ENCODE results near the gene UBB.
"Not testable (repeated sequence)": the region's sequence is repeated elsewhere in the genome, so short reads cannot be mapped to it uniquely, and the experiment has no call there.

Gene UBB

GRCh38 chr17:16386126-16386507 is 5.2 kb downstream of the UBB start:
- not testable (repeated sequence) for H3K9me3 Mint-ChIP-seq, DNase-seq, H3K27me3 Mint-ChIP-seq
- Mint-ChIP-seq H3K4me3 (peak overlapping the region; percentile 83), H3K27ac (peak overlapping the region; percentile 86), H3K4me1 (ENCODE audit: low read depth) (peaks cover 46% of the 10 kb centered on the region), H3K36me3 (ENCODE audit: low read depth) (peaks cover 35% of the 10 kb centered on the region)

- no peak overlapping the region for H3K4me3 Mint-ChIP-seq
- peaks cover 5% of the 10 kb centered on the region for H3K27me3 Mint-ChIP-seq
- peaks cover 8% of the 10 kb centered on the region for H3K4me1 Mint-ChIP-seq (ENCODE audit: low read depth)
- H3K27ac Mint-ChIP-seq: no peak overlapping the region
- no peaks in the 10 kb centered on the region for H3K9me3 Mint-ChIP-seq
- DNase-seq: no peak
- H3K36me3 Mint-ChIP-seq (ENCODE audit: low read depth): no peaks in the 10 kb centered on the region
Measured at GRCh38 chr17:16391451-16391850, 10.6 kb downstream of the UBB start.

- not testable (repeated sequence) for H3K36me3 Mint-ChIP-seq (ENCODE audit: low read depth); H3K27me3 Mint-ChIP-seq; H3K4me3 Mint-ChIP-seq; H3K9me3 Mint-ChIP-seq; H3K27ac Mint-ChIP-seq; H3K4me1 Mint-ChIP-seq (ENCODE audit: low read depth); DNase-seq
Measured at GRCh38 chr17:16392491-16392890, 11.6 kb downstream of the UBB start.

- H3K4me3 Mint-ChIP-seq; H3K27ac Mint-ChIP-seq; H3K4me1 Mint-ChIP-seq (ENCODE audit: low read depth); H3K36me3 Mint-ChIP-seq (ENCODE audit: low read depth); H3K9me3 Mint-ChIP-seq; DNase-seq; H3K27me3 Mint-ChIP-seq: not testable (repeated sequence)
Measured at GRCh38 chr17:16395887-16396286, 15.0 kb downstream of the UBB start.

- not testable (repeated sequence) for DNase-seq; H3K4me3 Mint-ChIP-seq; H3K27ac Mint-ChIP-seq; H3K4me1 Mint-ChIP-seq (ENCODE audit: low read depth); H3K9me3 Mint-ChIP-seq; H3K27me3 Mint-ChIP-seq; H3K36me3 Mint-ChIP-seq (ENCODE audit: low read depth)
Measured at GRCh38 chr17:16396693-16397092, 15.8 kb downstream of the UBB start.

GRCh38 chr17:16398270-16399267 is 17.7 kb downstream of the UBB start:
- no peaks in the 10 kb centered on the region for H3K27me3 Mint-ChIP-seq
- H3K4me3 Mint-ChIP-seq: no peak overlapping the region
- no peak for DNase-seq
- H3K27ac Mint-ChIP-seq: no peak overlapping the region
- no peaks in the 10 kb centered on the region for H3K9me3 Mint-ChIP-seq
- H3K4me1 Mint-ChIP-seq (ENCODE audit: low read depth): peaks cover 8% of the 10 kb centered on the region
- H3K36me3 Mint-ChIP-seq (ENCODE audit: low read depth): no peaks in the 10 kb centered on the region

- H3K27me3 Mint-ChIP-seq: peaks cover 14% of the 10 kb centered on the region
- not testable (repeated sequence) for H3K9me3 Mint-ChIP-seq; H3K36me3 Mint-ChIP-seq (ENCODE audit: low read depth); DNase-seq; H3K4me3 Mint-ChIP-seq; H3K4me1 Mint-ChIP-seq (ENCODE audit: low read depth); H3K27ac Mint-ChIP-seq
Measured at GRCh38 chr17:16403847-16404246, 23.0 kb downstream of the UBB start.

GRCh38 chr17:16406742-16407674 is 26.1 kb downstream of the UBB start:
- H3K27ac Mint-ChIP-seq: no peak overlapping the region
- no peaks in the 10 kb centered on the region for H3K9me3 Mint-ChIP-seq
- H3K27me3 Mint-ChIP-seq: peaks cover 14% of the 10 kb centered on the region
- no peaks in the 10 kb centered on the region for H3K36me3 Mint-ChIP-seq (ENCODE audit: low read depth)
- DNase-seq: no peak
- H3K4me3 Mint-ChIP-seq: peak overlapping the region; percentile 42
- H3K4me1 Mint-ChIP-seq (ENCODE audit: low read depth): peaks cover 4% of the 10 kb centered on the region

GRCh38 chr17:16407911-16408588 is 27.2 kb downstream of the UBB start:
- Mint-ChIP-seq H3K27me3 (peaks cover 14% of the 10 kb centered on the region), H3K9me3 (no peaks in the 10 kb centered on the region), H3K27ac (no peak overlapping the region), H3K4me3 (no peak overlapping the region), H3K36me3 (ENCODE audit: low read depth) (no peaks in the 10 kb centered on the region), H3K4me1 (ENCODE audit: low read depth) (peaks cover 4% of the 10 kb centered on the region)
- DNase-seq: no peak

GRCh38 chr17:16415031-16415924 is 34.4 kb downstream of the UBB start, which contains the start of gene TRPV2:
TSS of gene TRPV2 (plus strand) at chr17:16415571. CDS start at chr17:16417669, 2,098 bp downstream.
- Mint-ChIP-seq H3K27ac (peak within 1 kb of the TSS; percentile 100), H3K27me3 (no peaks in the 10 kb centered on the region), H3K36me3 (ENCODE audit: low read depth) (peaks cover 51% of the 10 kb centered on the region), H3K4me3 (peak within 1 kb of the TSS; percentile 99), H3K9me3 (no peaks in the 10 kb centered on the region), H3K4me1 (ENCODE audit: low read depth) (peaks cover 52% of the 10 kb centered on the region)
- peak; percentile 70 for DNase-seq

- Mint-ChIP-seq H3K27me3 (no peaks in the 10 kb centered on the region), H3K36me3 (ENCODE audit: low read depth) (peaks cover 65% of the 10 kb centered on the region), H3K4me3 (peak overlapping the region; percentile 99), H3K4me1 (ENCODE audit: low read depth) (peaks cover 65% of the 10 kb centered on the region), H3K9me3 (no peaks in the 10 kb centered on the region), H3K27ac (peak overlapping the region; percentile 100)
- DNase-seq: no peak
Measured at GRCh38 chr17:16417399-16417798, 36.5 kb downstream of the UBB start.

GRCh38 chr17:16417896-16418684 is 37.2 kb downstream of the UBB start:
- Mint-ChIP-seq H3K27me3 (no peaks in the 10 kb centered on the region), H3K9me3 (no peaks in the 10 kb centered on the region), H3K4me1 (ENCODE audit: low read depth) (peaks cover 69% of the 10 kb centered on the region), H3K27ac (peak overlapping the region; percentile 100), H3K4me3 (peak overlapping the region; percentile 67), H3K36me3 (ENCODE audit: low read depth) (peaks cover 72% of the 10 kb centered on the region)
- no peak for DNase-seq

GRCh38 chr17:16418685-16419068 is 37.8 kb downstream of the UBB start:
- Mint-ChIP-seq H3K27ac (peak overlapping the region; percentile 100), H3K9me3 (no peaks in the 10 kb centered on the region), H3K4me3 (peak overlapping the region; percentile 67), H3K27me3 (no peaks in the 10 kb centered on the region), H3K4me1 (ENCODE audit: low read depth) (peaks cover 69% of the 10 kb centered on the region), H3K36me3 (ENCODE audit: low read depth) (peaks cover 78% of the 10 kb centered on the region)
- peak; percentile 44 for DNase-seq

All from activated T-cell treated with anti-CD3 and anti-CD28 coated beads, Interleukin-2, amount 50 U/mL, for 24 hours (primary cell).